Measurements from ENCODE around the gene HLA-F. TPM values are rescaled to one million over a fixed set of nuclear protein-coding genes. Genes with fewer than 3 reads are reported as not detected.

The HLA-F gene
- total and polyA plus RNA-seq, 8 donors = 15.4 to 197 (median 21.1) TPM

- H3K4me3 ChIP-seq = no peak overlapping the region
- no peak for TF ChIP-seq CTCF (IDR thresholded peaks at IDR 0.05)
- no peaks in the 10 kb centered on the region for H3K27me3 ChIP-seq
- DNase-seq = no peak
- no peak overlapping the region for H3K27ac ChIP-seq
- H3K36me3 ChIP-seq = peaks cover 0 to 33% of the 10 kb centered on the region in 2 donors
- intact Hi-C loops (cut with DNase I) = no loop called here
- peaks cover 0 to 21% of the 10 kb centered on the region in 2 donors for H3K4me1 ChIP-seq
- ATAC-seq = no peak
- H3K9me3 ChIP-seq = no peaks in the 10 kb centered on the region
Observed at GRCh38 chr6:29730575-29731126, 7.4 kb downstream of the HLA-F start.

- Histone ChIP-seq H3K4me3 (no peak overlapping the region), H3K27me3 (no peaks in the 10 kb centered on the region), H3K9me3 (no peaks in the 10 kb centered on the region), H3K27ac (no peak overlapping the region), H3K36me3 (peaks cover 0 to 27% of the 10 kb centered on the region in 2 donors), H3K4me1 (peaks cover 0 to 14% of the 10 kb centered on the region in 2 donors)
- DNase-seq = no peak
- ATAC-seq = no peak
- no peak for TF ChIP-seq CTCF (IDR thresholded peaks at IDR 0.05)
- intact Hi-C loops (cut with DNase I) = no loop called here
Observed at GRCh38 chr6:29731281-29731680, 8.0 kb downstream of the HLA-F start.

GRCh38 chr6:29733057-29733456 lies 9.8 kb downstream of the HLA-F start:
- TF ChIP-seq CTCF (IDR thresholded peaks at IDR 0.05) = no peak
- intact Hi-C loops (cut with DNase I) = no loop called here
- H3K27me3 ChIP-seq = no peaks in the 10 kb centered on the region
- DNase-seq (no peak), ATAC-seq (no peak)
- peaks cover 0 to 2% of the 10 kb centered on the region in 2 donors for H3K4me1 ChIP-seq
- peaks cover 0 to 9% of the 10 kb centered on the region in 2 donors for H3K36me3 ChIP-seq
- no peaks in the 10 kb centered on the region for H3K9me3 ChIP-seq
- no peak overlapping the region for H3K27ac ChIP-seq
- no peak overlapping the region for H3K4me3 ChIP-seq

- Histone ChIP-seq H3K36me3 (no peaks in the 10 kb centered on the region), H3K27me3 (no peaks in the 10 kb centered on the region), H3K9me3 (no peaks in the 10 kb centered on the region), H3K4me1 (peaks cover 0 to 2% of the 10 kb centered on the region in 2 donors), H3K4me3 (no peak overlapping the region), H3K27ac (no peak overlapping the region)
- TF ChIP-seq CTCF (IDR thresholded peaks at IDR 0.05) = no peak
- intact Hi-C loops (cut with DNase I) = loop anchor here in 1 of 2 donors (5.0 kb wide), 1 partner anchor 98 kb away; no protein-coding TSS in a partner anchor
- no peak for ATAC-seq
- DNase-seq = no peak
Observed at GRCh38 chr6:29734046-29735018, 11.1 kb downstream of the HLA-F start.

- intact Hi-C loops (cut with DNase I) = loop anchor here in 1 of 2 donors (5.0 kb wide), 1 partner anchor 96 kb away; no protein-coding TSS in a partner anchor
- no peaks in the 10 kb centered on the region for H3K27me3 ChIP-seq
- H3K36me3 ChIP-seq = no peaks in the 10 kb centered on the region
- H3K9me3 ChIP-seq = no peaks in the 10 kb centered on the region
- TF ChIP-seq CTCF (IDR thresholded peaks at IDR 0.05) = no peak
- no peak overlapping the region for H3K27ac ChIP-seq
- no peak overlapping the region for H3K4me3 ChIP-seq
- ATAC-seq (no peak), DNase-seq (no peak)
- H3K4me1 ChIP-seq = peaks cover 0 to 2% of the 10 kb centered on the region in 2 donors
Observed at GRCh38 chr6:29736563-29736962, 13.3 kb downstream of the HLA-F start.
